Activated CD4-positive, alpha-beta T cell treated with anti-CD3 and anti-CD28 coated beads, Interleukin-2, amount 50 U/mL, for 16 hours (primary cell): ENCODE measurements around the gene ZCRB1.

Experiments
- DNase-seq: peaks from one replicate; pipeline ENCODE4 v3.0.0-alpha.2; 2020

Gene ZCRB1

DNA sequence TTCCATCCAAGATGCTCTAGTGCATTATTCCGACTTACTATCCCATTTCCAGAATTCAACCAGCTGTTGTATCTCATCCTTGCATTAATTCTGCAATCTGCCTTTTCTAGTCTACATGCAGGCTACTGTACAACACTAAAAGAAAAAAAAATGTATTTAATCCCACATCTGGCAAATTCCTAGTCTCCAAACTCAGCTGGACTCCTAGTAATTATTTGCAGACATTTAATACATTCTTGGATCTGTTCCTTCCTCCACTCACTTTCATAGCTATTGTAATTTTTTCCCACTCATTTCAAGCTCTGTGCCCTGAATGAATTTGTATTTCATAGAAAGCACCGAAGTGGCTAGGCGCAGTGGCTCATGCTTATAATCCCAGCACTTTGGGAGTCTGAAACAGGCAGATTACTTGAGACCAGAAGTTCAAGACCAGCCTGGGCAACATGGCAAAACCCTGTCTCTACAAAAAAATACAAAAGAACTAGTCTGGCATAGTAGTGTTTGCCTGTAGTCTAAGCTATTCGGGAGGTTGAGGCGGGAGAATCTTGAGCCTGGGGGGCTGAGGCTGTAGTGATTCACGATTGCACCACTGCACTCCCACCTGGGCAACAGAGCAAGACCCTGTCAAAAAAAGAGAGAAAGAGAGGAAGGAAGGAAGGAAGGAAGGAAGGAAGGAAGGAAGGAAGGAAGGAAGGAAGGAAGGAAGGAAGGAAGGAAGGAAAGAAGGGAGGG, 48.3 kb downstream of the ZCRB1 start:
- DNase-seq, result no peak

- no peak for DNase-seq
Measured at GRCh38 chr12:42275499-42275898, 50.4 kb downstream of the ZCRB1 start.

- no peak for DNase-seq
Measured at GRCh38 chr12:42273706-42274105, 52.2 kb downstream of the ZCRB1 start.

GRCh38 chr12:42270596-42270995, 55.3 kb downstream of the ZCRB1 start:
- no peak for DNase-seq

DNA sequence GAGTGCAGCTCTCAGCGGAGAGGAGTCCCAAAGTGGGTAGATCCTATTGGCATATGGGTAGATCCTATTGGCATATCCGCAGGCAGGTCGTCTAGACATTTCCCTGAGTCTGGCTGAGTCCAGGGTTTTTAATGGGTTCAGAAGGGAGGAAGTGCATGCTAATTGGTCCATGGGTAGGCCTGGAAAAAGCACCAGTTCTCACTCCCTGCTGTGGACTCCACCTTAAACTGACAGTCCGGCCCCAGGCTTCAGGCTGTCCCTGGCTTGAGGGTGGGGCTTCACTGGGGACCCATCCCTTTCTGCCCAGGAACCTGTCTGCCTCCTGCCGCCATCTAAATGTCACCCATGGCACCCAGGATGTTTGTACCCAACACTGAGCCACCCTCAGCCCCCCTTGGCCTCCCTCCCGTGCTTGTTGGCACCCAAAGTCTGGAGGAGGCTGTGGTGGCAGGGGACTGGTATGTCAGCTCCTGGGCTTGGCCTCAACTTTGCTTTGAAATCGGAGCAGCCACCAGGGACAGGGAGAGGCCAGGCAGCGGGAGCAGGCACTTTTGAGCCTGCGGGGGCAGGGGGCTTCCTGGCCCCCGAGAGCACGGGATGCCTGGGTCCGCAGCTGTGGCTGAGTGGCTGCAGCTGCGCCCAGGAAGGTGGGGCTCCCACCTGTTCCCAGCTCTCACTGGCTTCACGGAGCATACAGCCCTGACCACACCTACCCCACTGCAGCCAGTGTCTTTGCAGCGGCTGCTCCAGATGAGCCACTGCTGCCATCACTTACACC, 58.3 kb downstream of the ZCRB1 start:
- DNase-seq, result no peak

- DNase-seq, result no peak
Measured at GRCh38 chr12:42266579-42267230, 59.2 kb downstream of the ZCRB1 start.

DNA sequence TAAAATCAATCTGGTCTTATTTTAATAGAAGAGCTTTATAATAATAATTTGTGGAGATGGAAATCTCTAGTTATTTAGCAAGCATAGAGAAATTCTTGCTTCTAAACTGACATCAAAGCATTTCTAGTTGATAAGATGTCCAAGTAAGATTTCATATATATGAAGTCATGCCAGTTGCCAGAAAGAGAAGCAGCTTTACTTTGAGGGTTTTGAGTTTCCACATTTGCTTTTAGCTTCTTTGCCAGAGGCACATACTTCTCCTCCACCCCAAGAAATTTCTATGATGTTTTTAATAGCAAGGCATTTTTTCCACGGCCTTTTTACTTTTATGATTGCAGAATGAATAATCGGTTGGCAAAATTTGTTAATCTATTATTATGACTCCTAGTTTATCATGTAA, 63.6 kb downstream of the ZCRB1 start:
- DNase-seq, result no peak
